ENCODE data around the gene AKR1C3.

The AKR1C3 gene

DNA sequence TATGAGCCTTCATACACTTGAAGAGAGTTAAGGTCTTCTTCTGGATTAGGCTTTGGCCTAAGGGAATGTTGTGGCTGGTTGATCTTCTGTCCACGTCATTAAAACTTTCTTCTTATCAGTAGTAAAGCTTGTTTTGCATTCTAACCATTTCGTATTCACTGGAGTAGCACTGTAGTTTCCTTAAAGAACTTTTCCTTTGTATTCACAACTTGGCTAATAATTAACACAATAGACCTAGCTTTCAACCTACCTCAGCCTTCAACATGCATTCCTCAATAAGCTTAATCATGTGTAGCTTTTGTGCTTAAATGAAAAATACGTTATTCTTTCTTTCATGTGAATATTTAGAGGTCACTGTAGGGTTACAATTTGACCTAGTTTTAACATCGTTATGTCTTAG, 48.0 kb downstream of the AKR1C3 start:
- DNase-seq, result no peak

DNA sequence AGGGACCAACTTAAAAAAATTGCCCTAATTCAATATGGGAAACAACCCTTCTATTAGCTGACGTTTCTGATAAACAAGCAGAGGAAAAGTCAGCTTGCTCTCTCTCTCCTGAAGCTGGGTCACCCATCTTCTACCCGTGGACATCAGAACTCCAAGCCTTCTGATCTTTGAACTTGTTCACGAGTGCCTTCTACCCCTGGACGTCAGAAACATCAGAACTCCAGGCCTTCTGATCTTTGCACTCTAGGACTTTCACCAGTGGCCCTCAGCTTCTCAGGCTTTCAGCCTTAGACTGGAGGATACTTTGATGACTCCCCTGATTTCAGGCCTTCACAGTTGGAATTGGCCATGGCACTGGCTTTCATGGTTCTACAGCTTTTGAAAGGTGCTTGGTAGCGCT, 48.9 kb downstream of the AKR1C3 start:
- DNase-seq, result no peak

GRCh38 chr10:5146920-5147254, 52.7 kb downstream of the AKR1C3 start:
- no peak for DNase-seq

DNA sequence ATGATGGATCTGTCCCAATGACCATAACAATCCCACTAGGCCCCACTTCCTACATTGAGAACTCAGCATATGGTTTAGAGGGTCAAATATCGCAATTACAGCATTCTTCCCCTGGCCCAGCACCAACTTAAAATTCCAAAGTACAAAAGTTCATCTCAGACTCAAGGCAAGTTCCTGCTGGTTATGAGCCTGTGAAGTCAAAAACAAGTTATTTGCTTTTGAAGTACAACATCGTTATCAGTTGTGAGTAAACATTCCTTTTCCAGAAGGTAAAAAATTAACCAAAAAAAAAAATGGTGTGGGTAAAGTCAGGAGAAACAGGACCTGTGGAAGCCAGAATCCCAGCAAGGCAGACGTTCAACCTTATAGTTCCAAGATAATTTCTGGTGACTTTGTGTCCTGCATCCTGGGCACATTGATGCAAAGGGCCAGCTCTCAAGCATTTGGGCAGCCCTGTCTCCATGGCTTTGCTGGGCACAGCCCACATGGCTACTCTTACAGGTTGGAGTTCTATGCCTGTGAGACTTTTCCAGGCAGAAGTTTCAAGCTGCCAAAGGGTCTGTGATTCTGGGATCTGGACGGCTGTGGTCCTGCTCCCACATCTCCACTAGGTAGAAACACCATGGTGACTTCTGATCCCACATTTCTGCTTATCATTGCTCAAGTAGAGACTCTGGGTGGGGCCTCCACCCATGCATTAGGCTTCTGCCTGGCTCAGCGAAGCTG, 53.2 kb downstream of the AKR1C3 start:
- DNase-seq, result no peak

DNA sequence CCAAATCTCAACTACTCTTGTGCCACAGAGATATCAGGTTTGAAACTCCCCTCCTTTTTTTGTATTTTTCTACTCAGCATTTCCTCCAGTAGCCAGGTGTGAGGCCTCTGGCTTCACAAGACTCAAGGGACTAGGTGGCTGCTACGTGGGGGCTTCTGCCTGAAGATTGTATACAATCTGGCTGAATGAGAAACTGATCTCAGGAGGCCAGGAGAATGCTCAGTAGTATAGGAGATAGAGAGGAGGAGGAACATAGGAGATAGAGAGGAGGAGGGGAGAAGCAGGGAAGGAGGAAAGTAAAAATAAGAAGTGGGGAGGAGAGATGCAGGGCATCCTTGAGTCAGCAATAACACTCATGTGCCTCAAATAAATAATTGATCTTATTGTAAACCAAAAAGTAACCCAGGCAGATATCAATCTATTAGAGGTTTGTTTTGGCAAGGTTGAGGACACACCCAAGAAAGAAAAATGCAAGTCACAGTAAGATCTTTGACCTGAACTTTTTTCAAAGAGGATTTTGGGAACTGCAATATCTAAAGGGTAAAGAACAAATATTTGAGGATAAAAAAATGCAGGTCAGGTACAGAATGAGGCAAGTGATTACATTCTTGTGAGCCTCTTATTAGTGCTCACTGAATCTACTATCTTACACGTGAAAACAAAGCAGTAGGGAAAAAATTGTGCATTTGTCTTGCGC, 53.9 kb downstream of the AKR1C3 start:
- DNase-seq, result no peak

- no peak for DNase-seq
These were observed 54.4 kb downstream of the AKR1C3 start for GRCh38 chr10:5148678-5149032.

DNA sequence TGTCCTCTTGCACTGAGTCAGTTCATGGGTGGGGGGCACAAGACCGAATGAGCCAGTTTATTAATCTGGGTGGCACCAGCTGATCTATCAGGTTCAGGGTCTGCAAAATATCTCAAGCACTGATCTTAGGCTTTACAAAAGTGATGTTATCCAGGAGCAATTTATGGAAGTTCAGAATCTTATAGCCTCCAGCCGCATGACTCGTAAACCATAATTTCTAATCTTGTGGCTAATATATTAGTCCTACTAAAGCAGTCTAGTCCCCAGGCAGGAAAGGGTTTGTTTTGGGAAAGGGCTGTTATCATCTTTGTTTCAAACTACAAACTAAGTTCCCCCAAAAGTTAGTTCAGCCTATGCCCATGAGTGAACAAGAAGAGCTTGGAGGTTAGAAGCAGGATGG, 56.9 kb downstream of the AKR1C3 start:
- DNase-seq, result no peak

- DNase-seq, result no peak
These were observed 61.7 kb downstream of the AKR1C3 start for GRCh38 chr10:5155951-5156350.

Data from NCI-H446 (cell line).